Measurements from ENCODE around the gene GABARAPL1. TPM values are rescaled to one million over a fixed set of nuclear protein-coding genes. Genes with fewer than 3 reads are reported as not detected.

Gene GABARAPL1
- total and polyA plus RNA-seq, 5 experiments from 2014 or later = 10.0 to 56.1 (median 35.3) TPM

Other genes with a start within 250 kb of the GABARAPL1 start
- not detected for gene CLEC12A, start 241.5 kb upstream of the GABARAPL1 start, total RNA-seq
- under 1 TPM in 2 of 3 donors, not detected in 1; 0.15 to 0.31 TPM for gene CLEC12A, start 241.5 kb upstream of the GABARAPL1 start, polyA plus RNA-seq
- not detected for gene CLEC1B, start 213.8 kb upstream of the GABARAPL1 start, total RNA-seq
- gene CLEC1B, start 213.8 kb upstream of the GABARAPL1 start, polyA plus RNA-seq = not detected
- not detected for gene CLEC12B, start 202.2 kb upstream of the GABARAPL1 start, total RNA-seq
- gene CLEC12B, start 202.2 kb upstream of the GABARAPL1 start, polyA plus RNA-seq = not detected
- gene CLEC9A, start 182.2 kb upstream of the GABARAPL1 start, total RNA-seq = not detected
- not detected for gene CLEC9A, start 182.2 kb upstream of the GABARAPL1 start, polyA plus RNA-seq
- not detected for gene CLEC1A, start 113.9 kb upstream of the GABARAPL1 start, total RNA-seq
- gene CLEC1A, start 113.9 kb upstream of the GABARAPL1 start, polyA plus RNA-seq = not detected
- gene CLEC7A, start 82.7 kb upstream of the GABARAPL1 start, total RNA-seq = not detected
- gene CLEC7A, start 82.7 kb upstream of the GABARAPL1 start, polyA plus RNA-seq = under 1 TPM in 1 of 3 donors, not detected in 2; 0.44 TPM
- gene OLR1, start 40.7 kb upstream of the GABARAPL1 start, total RNA-seq = not detected
- gene OLR1, start 40.7 kb upstream of the GABARAPL1 start, polyA plus RNA-seq = not detected
- gene TMEM52B, start 33.8 kb upstream of the GABARAPL1 start, total RNA-seq = not detected
- gene TMEM52B, start 33.8 kb upstream of the GABARAPL1 start, polyA plus RNA-seq = not detected
- 1 to 10 TPM; 4.3 to 5.0 TPM for gene KLRD1, start 95.0 kb downstream of the GABARAPL1 start, total RNA-seq
- gene KLRD1, start 95.0 kb downstream of the GABARAPL1 start, polyA plus RNA-seq = 100 to 1,000 TPM in 1 of 3 donors, 1 to 10 TPM in 2; 4.3 to 271 (median 7.6) TPM
- 100 to 1,000 TPM; 792 to 865 TPM for gene KLRK1, start 177.2 kb downstream of the GABARAPL1 start, total RNA-seq
- 100 to 1,000 TPM; 525 to 619 (median 611) TPM for gene KLRK1, start 177.2 kb downstream of the GABARAPL1 start, polyA plus RNA-seq
- gene KLRC4, start 196.9 kb downstream of the GABARAPL1 start, total RNA-seq = 10 to 100 TPM; 55.4 to 57.6 TPM
- gene KLRC4, start 196.9 kb downstream of the GABARAPL1 start, polyA plus RNA-seq = 10 to 100 TPM in 2 of 3 donors, 1 to 10 TPM in 1; 1.3 to 31.8 (median 13.6) TPM
- 1 to 10 TPM; 3.2 to 4.6 TPM for gene KLRC3, start 207.7 kb downstream of the GABARAPL1 start, total RNA-seq
- gene KLRC3, start 207.7 kb downstream of the GABARAPL1 start, polyA plus RNA-seq = 1 to 10 TPM; 2.2 to 6.4 (median 3.9) TPM
- 1 to 10 TPM; 1.9 to 3.6 TPM for gene KLRC2, start 223.1 kb downstream of the GABARAPL1 start, total RNA-seq
- 10 to 100 TPM in 1 of 3 donors, under 1 TPM in 2; 0.62 to 25.0 (median 0.76) TPM for gene KLRC2, start 223.1 kb downstream of the GABARAPL1 start, polyA plus RNA-seq
- gene KLRC1, start 240.5 kb downstream of the GABARAPL1 start, total RNA-seq = 1 to 10 TPM; 4.4 TPM
- 1 to 10 TPM in 1 of 3 donors, under 1 TPM in 2; 0.32 to 1.1 (median 0.91) TPM for gene KLRC1, start 240.5 kb downstream of the GABARAPL1 start, polyA plus RNA-seq

All from naive thymus-derived CD8-positive, alpha-beta T cell (primary cell).